ENCODE data around the gene ASPRV1.

- TF ChIP-seq ZNF274 (IDR thresholded peaks at IDR 0.05; ENCODE audit: low read depth, low read length) (no peak), YY1 (IDR thresholded peaks at IDR 0.05; ENCODE audit: insufficient read depth, insufficient read length) (no peak), SUZ12 (IDR thresholded peaks at IDR 0.05; ENCODE audit: extremely low read depth, insufficient read depth, insufficient read length) (no peak)
These were observed 21.7 kb downstream of the ASPRV1 start for GRCh38 chr2:69939722-69940121.

Data from NT2/D1 (cell line).